HEK293 (cell line): ENCODE data around the gene WDTC1.

ENCODE experiments used
- CTCF ChIP-seq: fragments of 450-650 bp; formaldehyde crosslinking; IDR thresholded peaks from 2 replicates; pipeline ENCODE4 v1.5.1; 2016; ENCODE audit warnings: missing biosample characterization, missing genetic modification characterization
- HOXC10 ChIP-seq: sonication (generic); formaldehyde crosslinking; IDR thresholded peaks from 2 replicates; pipeline ENCODE4 v1.8.1; 2023; ENCODE audit warnings: mild to moderate bottlenecking, missing genetic modification reagents
- MYNN ChIP-seq: fragments of 450-650 bp; formaldehyde crosslinking; IDR thresholded peaks from 2 replicates; pipeline ENCODE4 v1.5.1; 2016; ENCODE audit warnings: missing biosample characterization, missing genetic modification characterization, borderline replicate concordance
- PBX3 ChIP-seq: sonication (generic); formaldehyde crosslinking; IDR thresholded peaks from 2 replicates; pipeline ENCODE4 v1.8.1; 2022; ENCODE audit warnings: mild to moderate bottlenecking, moderate library complexity, missing genetic modification reagents
- REST ChIP-seq: fragments of 450-650 bp; formaldehyde crosslinking; IDR thresholded peaks from 2 replicates; pipeline ENCODE4 v1.5.1; 2016; ENCODE audit warnings: missing biosample characterization, missing genetic modification characterization
- ZBTB44 ChIP-seq: fragments of 450-650 bp; IDR thresholded peaks from 2 replicates; pipeline ENCODE4 v1.5.1; 2018; ENCODE audit warnings: missing biosample characterization, mild to moderate bottlenecking, missing genetic modification characterization
- ZNF146 ChIP-seq: fragments of 450-650 bp; formaldehyde crosslinking; IDR thresholded peaks from 2 replicates; pipeline ENCODE4 v1.5.1; 2016; ENCODE audit warnings: missing biosample characterization, missing genetic modification characterization
- ZNF350 ChIP-seq: fragments of 450-650 bp; formaldehyde crosslinking; IDR thresholded peaks from 2 replicates; pipeline ENCODE4 v1.5.0; 2017; ENCODE audit warnings: missing biosample characterization, mild to moderate bottlenecking, missing genetic modification characterization
- ZNF398 ChIP-seq: fragments of 450-650 bp; formaldehyde crosslinking; IDR thresholded peaks from 2 replicates; pipeline ENCODE4 v1.5.1; 2017; ENCODE audit warnings: missing biosample characterization, missing genetic modification characterization
- ZNF423 ChIP-seq: fragments of 450-650 bp; formaldehyde crosslinking; IDR thresholded peaks from 2 replicates; pipeline ENCODE4 v1.5.1; 2016; ENCODE audit warnings: missing biosample characterization, missing genetic modification characterization
- ZNF610 ChIP-seq: fragments of 450-650 bp; formaldehyde crosslinking; IDR thresholded peaks from 2 replicates; pipeline ENCODE4 v1.5.1; 2016; ENCODE audit warnings: missing biosample characterization, missing genetic modification characterization, borderline replicate concordance
- ZNF626 ChIP-seq: fragments of 450-650 bp; sonication (Bioruptor Pico); formaldehyde crosslinking; IDR thresholded peaks from 2 replicates; pipeline ENCODE4 v1.5.1; 2018; ENCODE audit warnings: missing biosample characterization, missing genetic modification characterization, inconsistent platforms
- ZNF639 ChIP-seq: fragments of 450-650 bp; formaldehyde crosslinking; IDR thresholded peaks from 2 replicates; pipeline ENCODE4 v1.5.1; 2016; ENCODE audit warnings: missing biosample characterization, missing genetic modification characterization
- ZNF830 ChIP-seq: fragments of 450-650 bp; IDR thresholded peaks from 2 replicates; pipeline ENCODE4 v1.5.0; 2018; ENCODE audit warnings: missing biosample characterization, missing genetic modification characterization, low read depth, mild to moderate bottlenecking, moderate library complexity

GRCh38 chr1:27316860-27317259 is 82.4 kb downstream of the WDTC1 start:
- TF ChIP-seq ZNF146 (tag by site-specific recombination) (no peak), ZNF398 (tag by site-specific recombination) (no peak), MYNN (no peak), REST (tag by site-specific recombination) (no peak), ZNF423 (tag by site-specific recombination) (no peak), ZNF639 (tag by site-specific recombination) (no peak), ZNF350 (no peak), ZNF610 (no peak), ZNF626 (tag by site-specific recombination) (no peak), CTCF (no peak), PBX3 (CRISPR knock-in tag) (no peak), HOXC10 (CRISPR knock-in tag) (no peak), ZNF830 (no peak), ZBTB44 (tag by site-specific recombination) (no peak)
